GM18502 (cell line): ENCODE data around the gene SDC4.

ENCODE experiments used
- ATAC-seq: cut with Tn5 transposase; IDR thresholded peaks from one replicate; pipeline ENCODE4 v1.9.1; 2021; ENCODE audit warnings: mild to moderate bottlenecking; ENCODE audit not compliant: unreplicated experiment, poor library complexity

The SDC4 gene

DNA sequence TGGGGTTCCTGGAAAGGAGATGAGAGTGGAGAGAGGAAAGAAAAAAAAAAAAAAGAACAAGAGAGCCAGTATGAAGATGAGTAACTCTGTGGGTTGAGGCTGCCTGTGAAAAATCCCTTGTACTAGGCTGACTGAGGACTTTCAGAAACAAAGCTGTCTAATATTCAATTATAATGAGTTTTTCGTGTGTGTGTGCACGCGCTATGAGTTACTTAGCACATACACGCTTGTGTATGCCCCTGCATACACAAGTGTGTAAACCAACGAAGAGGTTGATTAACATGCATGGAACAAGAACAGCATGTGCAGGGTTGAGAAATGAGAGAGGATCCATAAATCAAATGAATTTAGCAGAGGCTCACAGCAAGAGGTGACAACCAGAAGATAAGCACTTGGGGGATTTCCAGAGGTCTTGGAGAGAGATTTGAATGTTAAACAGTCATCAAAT, 46.4 kb downstream of the SDC4 start:
- no peak for ATAC-seq

DNA sequence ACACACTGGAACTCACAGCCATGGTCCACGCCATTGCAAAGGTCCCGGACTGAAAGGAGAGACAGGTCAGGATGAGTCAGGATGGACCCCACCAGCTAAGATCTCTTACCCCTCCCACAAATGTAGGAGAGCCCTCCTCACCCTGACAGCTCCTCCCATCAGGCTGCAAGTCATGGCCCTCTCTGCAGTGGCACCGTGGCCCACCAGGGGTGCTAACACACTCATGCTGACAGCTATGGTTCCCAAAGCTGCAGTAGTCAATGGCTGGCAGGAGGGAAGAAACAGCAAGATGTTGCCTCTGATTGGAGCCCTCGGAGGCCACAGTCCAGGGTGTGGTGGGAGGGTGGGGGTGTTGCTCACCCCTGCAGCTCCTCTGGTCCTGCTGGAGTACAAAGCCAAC, 47.3 kb downstream of the SDC4 start:
- no peak for ATAC-seq

DNA sequence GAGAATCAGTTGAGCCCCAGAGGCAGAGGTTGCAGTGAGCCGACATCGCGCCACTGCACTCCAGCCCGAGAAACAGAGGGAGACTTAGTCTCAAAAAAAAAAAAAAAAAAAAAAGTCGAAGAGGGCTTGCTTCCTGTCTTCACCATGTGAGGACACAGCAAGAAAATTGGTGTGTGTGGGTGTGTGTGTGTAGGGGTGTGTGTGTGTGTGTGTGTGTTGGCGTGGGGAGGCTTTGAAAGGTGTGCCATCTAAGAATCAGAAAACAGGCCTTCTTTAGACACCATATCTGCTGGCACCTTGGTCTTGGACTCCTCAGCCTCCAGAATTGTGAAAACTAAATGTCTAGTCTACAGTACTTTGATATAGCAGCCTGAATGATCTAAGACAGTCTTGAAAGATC, 48.4 kb downstream of the SDC4 start:
- no peak for ATAC-seq

- no peak for ATAC-seq
Measured at GRCh38 chr20:45297786-45298497, 50.3 kb downstream of the SDC4 start.

GRCh38 chr20:45294659-45295058, 53.6 kb downstream of the SDC4 start:
- no peak for ATAC-seq

DNA sequence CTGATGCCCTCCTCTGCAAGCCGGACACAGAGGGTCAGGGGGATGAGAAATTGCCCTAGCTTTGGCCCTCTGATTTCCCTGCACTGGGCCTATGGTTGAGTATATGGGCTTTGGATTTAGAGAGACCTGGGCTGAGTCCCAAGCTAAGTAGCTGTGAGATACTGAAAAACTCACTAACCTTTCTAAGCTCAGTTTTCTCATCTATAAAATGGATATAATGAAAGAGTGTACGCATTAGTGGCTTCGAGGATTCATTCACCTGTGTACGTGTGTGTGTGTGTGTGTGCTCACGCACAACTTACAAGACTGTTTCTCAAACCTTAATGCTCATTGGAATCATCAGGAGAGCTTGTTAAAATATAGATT, 54.2 kb downstream of the SDC4 start:
- no peak for ATAC-seq

DNA sequence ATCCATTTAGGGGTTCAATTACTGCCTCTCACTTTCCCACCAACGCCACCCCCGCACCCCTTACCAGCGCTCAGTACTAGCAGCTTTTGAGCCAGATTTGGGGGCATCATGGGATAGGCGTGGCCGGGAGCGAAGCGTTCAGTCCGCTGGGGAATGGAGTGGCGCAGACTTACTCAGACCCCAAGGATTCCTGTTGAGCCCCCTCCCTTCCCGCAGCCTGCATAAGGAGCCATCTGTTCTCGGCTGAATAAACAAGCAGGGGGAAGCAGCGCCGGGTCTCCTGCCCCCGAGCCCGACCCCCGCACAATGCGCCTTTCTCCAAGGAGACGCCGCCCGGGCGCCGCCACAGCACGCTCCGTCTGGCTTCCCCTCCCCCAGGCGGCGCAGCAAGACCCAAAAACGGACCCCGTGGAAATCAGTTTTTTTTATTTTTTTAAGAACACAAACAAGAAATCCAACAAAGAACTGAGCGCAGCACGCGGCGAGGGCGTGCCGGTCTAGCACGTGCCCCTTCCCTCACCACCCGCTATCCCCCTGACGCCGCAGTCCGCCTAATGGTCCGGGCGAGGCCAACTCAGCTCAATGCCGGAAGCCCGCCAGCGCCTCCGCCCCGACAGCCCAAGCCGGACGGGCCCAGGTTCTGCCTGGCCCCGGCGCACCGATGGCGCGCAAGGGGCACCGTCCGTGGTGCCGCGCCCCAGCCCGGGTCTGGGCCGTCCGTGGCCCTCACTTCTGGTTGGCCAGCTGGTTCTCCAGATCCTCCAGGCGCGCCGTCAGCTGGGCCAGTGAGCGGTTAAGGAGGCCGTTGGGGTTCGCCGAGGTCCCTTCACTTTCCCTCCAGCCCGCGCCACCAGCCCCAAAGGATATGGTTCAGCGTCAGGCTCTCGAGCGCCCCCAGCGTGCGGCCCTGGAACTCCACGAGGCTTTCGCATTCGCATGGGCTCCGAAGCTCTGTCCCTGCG, 54.9 kb downstream of the SDC4 start:
- ATAC-seq, result no peak

- ATAC-seq, result no peak
Measured at GRCh38 chr20:45292343-45292742, 55.9 kb downstream of the SDC4 start.

- no peak for ATAC-seq
Measured at GRCh38 chr20:45291526-45291925, 56.7 kb downstream of the SDC4 start.

GRCh38 chr20:45290677-45291355, 57.4 kb downstream of the SDC4 start:
- ATAC-seq, result no peak

DNA sequence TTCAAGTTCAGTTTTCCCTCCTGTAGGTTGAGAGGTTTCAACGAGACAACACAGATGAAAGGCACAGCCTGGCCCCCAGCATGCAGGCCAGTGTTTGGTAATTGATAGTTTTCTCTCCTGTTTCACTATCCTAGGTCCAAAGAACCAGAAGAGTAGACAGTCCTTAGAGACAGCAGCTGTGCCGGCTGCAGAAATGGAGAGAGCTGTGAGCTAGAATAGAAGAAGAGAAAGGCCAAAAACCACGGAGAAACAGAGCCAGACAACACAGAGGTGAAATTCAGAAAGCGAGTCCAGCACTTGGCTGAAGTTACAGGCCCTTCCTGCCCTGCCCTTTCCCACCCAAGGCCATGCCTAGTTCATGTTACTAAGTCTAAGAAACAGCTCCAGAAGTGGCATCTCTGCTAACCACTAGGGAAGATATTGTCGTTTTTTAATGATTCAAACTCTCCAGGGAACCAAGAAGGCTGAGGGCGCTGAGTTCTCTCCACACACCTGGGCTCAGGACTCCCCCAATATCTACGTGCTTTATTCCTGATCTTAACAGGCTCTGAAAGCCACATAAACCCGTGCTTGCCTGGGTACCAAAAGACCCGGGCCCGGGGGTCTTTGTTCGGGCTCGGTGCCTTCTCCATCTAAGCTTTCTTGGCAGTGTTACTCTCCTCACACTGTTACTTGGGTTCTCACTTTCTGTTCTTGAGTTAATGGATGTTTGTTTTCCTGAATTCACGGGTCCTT, 58.1 kb downstream of the SDC4 start:
- no peak for ATAC-seq

DNA sequence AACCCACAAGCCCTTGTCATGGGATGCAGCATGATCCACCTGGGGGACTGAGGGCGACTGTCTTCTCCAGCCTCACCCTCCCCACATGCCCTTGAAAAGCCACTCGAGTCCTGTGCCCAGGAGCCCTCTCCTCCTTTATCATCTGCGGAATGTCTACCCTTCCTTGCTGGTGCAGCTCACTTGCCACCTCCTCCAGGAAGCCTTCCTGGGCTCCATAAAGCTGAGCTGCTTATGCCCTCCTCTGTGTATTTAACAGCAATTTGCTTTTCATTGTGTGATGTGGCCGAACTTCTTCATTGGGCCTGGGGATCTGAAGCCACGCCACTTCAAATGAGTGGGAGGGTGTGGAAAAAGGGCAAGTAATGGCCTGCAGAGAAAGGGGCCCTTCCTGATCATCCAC, 59.4 kb downstream of the SDC4 start:
- ATAC-seq, result no peak

DNA sequence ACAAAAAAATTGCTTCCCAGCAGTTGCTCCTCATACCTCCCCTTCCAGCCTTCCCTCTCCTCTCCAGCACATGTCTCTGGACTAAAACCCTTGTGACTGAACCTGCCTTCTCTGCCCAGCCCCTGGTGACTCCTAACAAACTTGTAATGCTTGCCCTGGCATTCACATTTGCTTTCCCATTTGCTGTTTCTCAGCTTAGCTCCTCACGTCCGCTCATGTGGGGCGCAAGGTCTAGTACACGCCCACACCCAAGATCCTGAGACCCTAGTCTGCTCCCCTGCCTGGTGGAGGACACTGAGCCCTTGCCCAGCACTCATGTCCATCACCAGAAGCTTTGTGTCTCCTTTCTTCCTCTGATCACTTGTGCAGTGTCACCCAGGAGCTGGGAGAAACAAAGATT, 59.8 kb downstream of the SDC4 start:
- ATAC-seq, result no peak

GRCh38 chr20:45283551-45284057, 64.6 kb downstream of the SDC4 start:
- no peak for ATAC-seq

DNA sequence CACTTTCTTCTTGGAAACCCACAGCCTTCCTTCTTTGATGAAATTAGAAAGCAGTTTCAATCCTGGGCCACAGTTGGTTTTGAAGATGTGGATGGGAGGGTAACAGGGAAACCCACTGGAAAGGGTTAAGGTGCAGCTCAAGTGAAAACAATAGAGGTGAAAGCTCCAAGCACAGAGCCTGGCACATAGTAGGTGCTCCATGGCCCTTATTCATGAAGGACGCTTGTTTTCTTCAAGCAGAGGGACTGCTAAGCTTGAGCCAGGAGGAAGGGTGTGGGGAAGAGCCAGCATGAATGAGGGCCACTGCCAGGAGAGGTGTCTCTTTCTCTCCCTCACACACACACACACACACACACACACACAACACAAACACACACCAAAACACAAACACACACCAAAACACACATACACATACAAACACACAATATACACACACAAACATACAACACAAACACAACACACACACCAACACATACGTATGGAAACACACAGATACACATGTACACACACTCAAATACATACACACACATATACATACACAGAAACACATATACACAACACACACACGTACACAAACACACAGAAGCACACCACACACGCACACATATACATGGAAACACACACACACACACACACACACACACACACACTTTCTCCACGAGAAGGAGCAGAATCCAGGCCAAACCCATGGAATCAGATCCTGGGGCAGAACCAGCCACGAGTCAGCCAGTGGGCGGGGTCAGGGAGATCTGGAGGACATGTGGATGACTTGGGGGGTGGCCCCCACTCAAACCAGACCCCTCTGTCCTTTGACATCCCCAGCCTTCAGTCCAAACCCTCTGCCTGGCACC, 65.3 kb downstream of the SDC4 start:
- ATAC-seq, result no peak

- ATAC-seq, result no peak
Measured at GRCh38 chr20:45279992-45280391, 68.2 kb downstream of the SDC4 start.

GRCh38 chr20:45275338-45275737, 72.9 kb downstream of the SDC4 start:
- ATAC-seq, result no peak
